Raji (cell line): Measurements from ENCODE around the gene CELSR1.

Source experiments
- POLR2A ChIP-seq: IDR thresholded peaks from 2 replicates; pipeline ENCODE4 v1.6.1; 2011; ENCODE audit warnings: low read depth, low read length, control low read depth; ENCODE audit not compliant: insufficient read depth

The CELSR1 gene

GRCh38 chr22:46405901-46406300 is 131.5 kb downstream of the CELSR1 start:
- TF ChIP-seq POLR2A, result no peak

- TF ChIP-seq POLR2A, result no peak
Observed at GRCh38 chr22:46402505-46402904, 134.9 kb downstream of the CELSR1 start.

GRCh38 chr22:46401370-46401769 is 136.1 kb downstream of the CELSR1 start:
- TF ChIP-seq POLR2A, result no peak

- TF ChIP-seq POLR2A, result no peak
Observed at GRCh38 chr22:46399251-46400024, 138.0 kb downstream of the CELSR1 start.

GRCh38 chr22:46397951-46398350 is 139.5 kb downstream of the CELSR1 start:
- no peak for TF ChIP-seq POLR2A

GRCh38 chr22:46397514-46397913 is 139.9 kb downstream of the CELSR1 start:
- TF ChIP-seq POLR2A, result no peak

- TF ChIP-seq POLR2A, result no peak
Observed at GRCh38 chr22:46395145-46395544, 142.3 kb downstream of the CELSR1 start.

GRCh38 chr22:46394622-46395021 is 142.8 kb downstream of the CELSR1 start:
- TF ChIP-seq POLR2A, result no peak

- no peak for TF ChIP-seq POLR2A
Observed at GRCh38 chr22:46393873-46394272, 143.5 kb downstream of the CELSR1 start.

- TF ChIP-seq POLR2A, result no peak
Observed at GRCh38 chr22:46392137-46392844, 145.1 kb downstream of the CELSR1 start.

GRCh38 chr22:46391486-46392136 is 145.8 kb downstream of the CELSR1 start:
- no peak for TF ChIP-seq POLR2A

GRCh38 chr22:46390652-46391301 is 146.6 kb downstream of the CELSR1 start:
- TF ChIP-seq POLR2A, result no peak

GRCh38 chr22:46390105-46390651 is 147.2 kb downstream of the CELSR1 start:
- TF ChIP-seq POLR2A, result no peak

GRCh38 chr22:46389081-46389480 is 148.3 kb downstream of the CELSR1 start:
- no peak for TF ChIP-seq POLR2A

GRCh38 chr22:46388647-46389046 is 148.8 kb downstream of the CELSR1 start:
- no peak for TF ChIP-seq POLR2A
